SH-SY5Y (cell line): ENCODE measurements around the gene TULP4.

Experiments used
- GATA2 ChIP-seq: IDR thresholded peaks from 2 replicates; pipeline ENCODE4 v1.6.1; 2011; ENCODE audit warnings: mild to moderate bottlenecking, low read depth, low read length
- GATA3 ChIP-seq: IDR thresholded peaks from 2 replicates; pipeline ENCODE4 v1.6.1; 2011; ENCODE audit warnings: low read depth, mild to moderate bottlenecking, low read length, moderate library complexity

Gene TULP4

DNA sequence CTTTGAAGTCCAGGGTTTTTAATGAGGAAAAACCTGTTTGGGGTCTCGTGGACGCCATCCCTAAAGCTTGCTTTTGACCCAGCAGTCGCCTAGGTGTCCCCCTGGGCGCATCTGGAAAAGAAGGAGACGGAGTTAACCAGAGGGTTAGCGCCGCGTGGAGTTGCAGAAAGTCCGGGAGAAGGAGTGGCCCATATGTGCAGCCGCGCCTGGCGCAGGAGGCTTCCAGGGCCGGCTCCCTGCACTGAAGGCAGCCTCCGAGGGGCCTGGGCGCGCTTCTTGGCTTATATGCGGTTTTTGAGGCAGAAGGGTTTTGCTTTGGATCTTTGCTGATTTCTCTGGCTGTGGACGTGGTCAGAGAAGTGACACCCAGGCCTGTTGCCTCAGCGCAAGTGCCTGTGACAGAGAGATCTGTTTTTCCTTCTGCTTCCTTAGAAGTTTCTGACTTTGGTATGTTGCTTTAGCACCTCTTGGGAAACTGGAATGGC lies 248.6 kb downstream of the TULP4 start:
- TF ChIP-seq GATA3 (no peak), GATA2 (no peak)
